ENCODE measurements around the gene UBA52. TPM values are rescaled to one million over a fixed set of nuclear protein-coding genes. Genes with fewer than 3 reads are reported as not detected.
A peak's percentile ranks its signal among the peaks of the same experiment; 100 is the strongest.

Gene UBA52
- total and polyA plus RNA-seq, 2 of the 13 experiments (the other 11 are each of a cell fraction or from before 2014, with no cell fraction given) = 959 to 1,782 TPM

GRCh38 chr19:18571564-18572344 lies at the start of gene UBA52 (continued):
- TF ChIP-seq, protein P1, sequence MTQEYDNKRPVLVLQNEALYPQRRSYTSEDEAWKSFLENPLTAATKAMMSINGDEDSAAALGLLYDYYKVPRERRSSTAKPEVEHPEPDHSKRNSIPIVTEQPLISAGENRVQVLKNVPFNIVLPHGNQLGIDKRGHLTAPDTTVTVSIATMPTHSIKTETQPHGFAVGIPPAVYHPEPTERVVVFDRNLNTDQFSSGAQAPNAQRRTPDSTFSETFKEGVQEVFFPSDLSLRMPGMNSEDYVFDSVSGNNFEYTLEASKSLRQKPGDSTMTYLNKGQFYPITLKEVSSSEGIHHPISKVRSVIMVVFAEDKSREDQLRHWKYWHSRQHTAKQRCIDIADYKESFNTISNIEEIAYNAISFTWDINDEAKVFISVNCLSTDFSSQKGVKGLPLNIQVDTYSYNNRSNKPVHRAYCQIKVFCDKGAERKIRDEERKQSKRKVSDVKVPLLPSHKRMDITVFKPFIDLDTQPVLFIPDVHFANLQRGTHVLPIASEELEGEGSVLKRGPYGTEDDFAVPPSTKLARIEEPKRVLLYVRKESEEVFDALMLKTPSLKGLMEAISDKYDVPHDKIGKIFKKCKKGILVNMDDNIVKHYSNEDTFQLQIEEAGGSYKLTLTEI (CRISPR knock-in tag; conservative IDR thresholded peaks at IDR 0.05) = no peak
- TF ChIP-seq TARDBP (CRISPR knock-in tag; IDR thresholded peaks at IDR 0.05) (peak; percentile 96; the same call in 1 of the 2 replicates), NR1H2 (CRISPR knock-in tag; IDR thresholded peaks at IDR 0.05; ENCODE audit: borderline replicate concordance, low read depth) (no peak), TRIM24 (CRISPR knock-in tag; IDR thresholded peaks at IDR 0.05) (no peak), MNT (IDR thresholded peaks at IDR 0.05) (peak; percentile 96), ARNT2 (CRISPR knock-in tag; IDR thresholded peaks at IDR 0.05; ENCODE audit: low read depth) (peak; percentile 92), KDM3A (CRISPR knock-in tag; IDR thresholded peaks at IDR 0.05; ENCODE audit: low read depth) (peak; percentile 97), MIER2 (CRISPR knock-in tag; IDR thresholded peaks at IDR 0.05) (peak; percentile 59; the same call in 1 of the 2 replicates), ZNF225 (CRISPR knock-in tag; IDR thresholded peaks at IDR 0.05) (no peak)
- TF ChIP-seq, protein P2, sequence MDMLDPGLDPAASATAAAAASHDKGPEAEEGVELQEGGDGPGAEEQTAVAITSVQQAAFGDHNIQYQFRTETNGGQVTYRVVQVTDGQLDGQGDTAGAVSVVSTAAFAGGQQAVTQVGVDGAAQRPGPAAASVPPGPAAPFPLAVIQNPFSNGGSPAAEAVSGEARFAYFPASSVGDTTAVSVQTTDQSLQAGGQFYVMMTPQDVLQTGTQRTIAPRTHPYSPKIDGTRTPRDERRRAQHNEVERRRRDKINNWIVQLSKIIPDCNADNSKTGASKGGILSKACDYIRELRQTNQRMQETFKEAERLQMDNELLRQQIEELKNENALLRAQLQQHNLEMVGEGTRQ (IDR thresholded peaks at IDR 0.05; ENCODE audit: low read depth, low read length) = peak; percentile 78
- TF ChIP-seq, protein P2 (CRISPR knock-in tag; IDR thresholded peaks at IDR 0.05; ENCODE audit: borderline replicate concordance) = peak; percentile 93
- TF ChIP-seq, protein P3, sequence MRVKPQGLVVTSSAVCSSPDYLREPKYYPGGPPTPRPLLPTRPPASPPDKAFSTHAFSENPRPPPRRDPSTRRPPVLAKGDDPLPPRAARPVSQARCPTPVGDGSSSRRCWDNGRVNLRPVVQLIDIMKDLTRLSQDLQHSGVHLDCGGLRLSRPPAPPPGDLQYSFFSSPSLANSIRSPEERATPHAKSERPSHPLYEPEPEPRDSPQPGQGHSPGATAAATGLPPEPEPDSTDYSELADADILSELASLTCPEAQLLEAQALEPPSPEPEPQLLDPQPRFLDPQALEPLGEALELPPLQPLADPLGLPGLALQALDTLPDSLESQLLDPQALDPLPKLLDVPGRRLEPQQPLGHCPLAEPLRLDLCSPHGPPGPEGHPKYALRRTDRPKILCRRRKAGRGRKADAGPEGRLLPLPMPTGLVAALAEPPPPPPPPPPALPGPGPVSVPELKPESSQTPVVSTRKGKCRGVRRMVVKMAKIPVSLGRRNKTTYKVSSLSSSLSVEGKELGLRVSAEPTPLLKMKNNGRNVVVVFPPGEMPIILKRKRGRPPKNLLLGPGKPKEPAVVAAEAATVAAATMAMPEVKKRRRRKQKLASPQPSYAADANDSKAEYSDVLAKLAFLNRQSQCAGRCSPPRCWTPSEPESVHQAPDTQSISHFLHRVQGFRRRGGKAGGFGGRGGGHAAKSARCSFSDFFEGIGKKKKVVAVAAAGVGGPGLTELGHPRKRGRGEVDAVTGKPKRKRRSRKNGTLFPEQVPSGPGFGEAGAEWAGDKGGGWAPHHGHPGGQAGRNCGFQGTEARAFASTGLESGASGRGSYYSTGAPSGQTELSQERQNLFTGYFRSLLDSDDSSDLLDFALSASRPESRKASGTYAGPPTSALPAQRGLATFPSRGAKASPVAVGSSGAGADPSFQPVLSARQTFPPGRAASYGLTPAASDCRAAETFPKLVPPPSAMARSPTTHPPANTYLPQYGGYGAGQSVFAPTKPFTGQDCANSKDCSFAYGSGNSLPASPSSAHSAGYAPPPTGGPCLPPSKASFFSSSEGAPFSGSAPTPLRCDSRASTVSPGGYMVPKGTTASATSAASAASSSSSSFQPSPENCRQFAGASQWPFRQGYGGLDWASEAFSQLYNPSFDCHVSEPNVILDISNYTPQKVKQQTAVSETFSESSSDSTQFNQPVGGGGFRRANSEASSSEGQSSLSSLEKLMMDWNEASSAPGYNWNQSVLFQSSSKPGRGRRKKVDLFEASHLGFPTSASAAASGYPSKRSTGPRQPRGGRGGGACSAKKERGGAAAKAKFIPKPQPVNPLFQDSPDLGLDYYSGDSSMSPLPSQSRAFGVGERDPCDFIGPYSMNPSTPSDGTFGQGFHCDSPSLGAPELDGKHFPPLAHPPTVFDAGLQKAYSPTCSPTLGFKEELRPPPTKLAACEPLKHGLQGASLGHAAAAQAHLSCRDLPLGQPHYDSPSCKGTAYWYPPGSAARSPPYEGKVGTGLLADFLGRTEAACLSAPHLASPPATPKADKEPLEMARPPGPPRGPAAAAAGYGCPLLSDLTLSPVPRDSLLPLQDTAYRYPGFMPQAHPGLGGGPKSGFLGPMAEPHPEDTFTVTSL (CRISPR knock-in tag; IDR thresholded peaks at IDR 0.05; ENCODE audit: borderline replicate concordance) = no peak
- TF ChIP-seq, protein P4, sequence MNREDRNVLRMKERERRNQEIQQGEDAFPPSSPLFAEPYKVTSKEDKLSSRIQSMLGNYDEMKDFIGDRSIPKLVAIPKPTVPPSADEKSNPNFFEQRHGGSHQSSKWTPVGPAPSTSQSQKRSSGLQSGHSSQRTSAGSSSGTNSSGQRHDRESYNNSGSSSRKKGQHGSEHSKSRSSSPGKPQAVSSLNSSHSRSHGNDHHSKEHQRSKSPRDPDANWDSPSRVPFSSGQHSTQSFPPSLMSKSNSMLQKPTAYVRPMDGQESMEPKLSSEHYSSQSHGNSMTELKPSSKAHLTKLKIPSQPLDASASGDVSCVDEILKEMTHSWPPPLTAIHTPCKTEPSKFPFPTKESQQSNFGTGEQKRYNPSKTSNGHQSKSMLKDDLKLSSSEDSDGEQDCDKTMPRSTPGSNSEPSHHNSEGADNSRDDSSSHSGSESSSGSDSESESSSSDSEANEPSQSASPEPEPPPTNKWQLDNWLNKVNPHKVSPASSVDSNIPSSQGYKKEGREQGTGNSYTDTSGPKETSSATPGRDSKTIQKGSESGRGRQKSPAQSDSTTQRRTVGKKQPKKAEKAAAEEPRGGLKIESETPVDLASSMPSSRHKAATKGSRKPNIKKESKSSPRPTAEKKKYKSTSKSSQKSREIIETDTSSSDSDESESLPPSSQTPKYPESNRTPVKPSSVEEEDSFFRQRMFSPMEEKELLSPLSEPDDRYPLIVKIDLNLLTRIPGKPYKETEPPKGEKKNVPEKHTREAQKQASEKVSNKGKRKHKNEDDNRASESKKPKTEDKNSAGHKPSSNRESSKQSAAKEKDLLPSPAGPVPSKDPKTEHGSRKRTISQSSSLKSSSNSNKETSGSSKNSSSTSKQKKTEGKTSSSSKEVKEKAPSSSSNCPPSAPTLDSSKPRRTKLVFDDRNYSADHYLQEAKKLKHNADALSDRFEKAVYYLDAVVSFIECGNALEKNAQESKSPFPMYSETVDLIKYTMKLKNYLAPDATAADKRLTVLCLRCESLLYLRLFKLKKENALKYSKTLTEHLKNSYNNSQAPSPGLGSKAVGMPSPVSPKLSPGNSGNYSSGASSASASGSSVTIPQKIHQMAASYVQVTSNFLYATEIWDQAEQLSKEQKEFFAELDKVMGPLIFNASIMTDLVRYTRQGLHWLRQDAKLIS (CRISPR knock-in tag; IDR thresholded peaks at IDR 0.05) = no peak; the same call in 1 of the 2 replicates
